NCI-H146 treated with DMSO at 0.1 percent for 48 hours (cell line): ENCODE measurements around the gene GRIK3.

Experiments
- DNase-seq: peaks from one replicate; lab custom pipeline; 2025; ENCODE audit not compliant: unreplicated experiment; lab: John Stamatoyannopoulos, UW

Gene GRIK3

DNA sequence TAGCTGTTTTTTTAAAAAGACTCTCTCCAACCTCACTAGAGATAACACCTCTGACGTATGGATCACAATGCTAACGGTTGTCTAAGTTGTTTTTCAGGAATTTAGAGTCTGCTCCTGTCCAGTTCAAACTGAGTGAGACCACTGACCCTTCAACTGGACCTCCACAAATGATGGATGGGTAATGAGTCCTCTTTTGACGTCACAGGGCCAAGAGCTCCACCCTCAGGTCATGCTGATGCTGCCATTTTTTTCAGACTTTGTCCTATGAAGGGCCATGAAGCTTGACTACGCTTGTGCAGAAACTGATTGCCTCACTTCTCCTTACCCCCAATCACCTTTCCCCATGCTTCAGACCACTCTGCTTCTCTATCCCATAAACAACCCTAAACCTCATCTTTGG, 16.6 kb downstream of the GRIK3 start:
- no peak for DNase-seq

DNA sequence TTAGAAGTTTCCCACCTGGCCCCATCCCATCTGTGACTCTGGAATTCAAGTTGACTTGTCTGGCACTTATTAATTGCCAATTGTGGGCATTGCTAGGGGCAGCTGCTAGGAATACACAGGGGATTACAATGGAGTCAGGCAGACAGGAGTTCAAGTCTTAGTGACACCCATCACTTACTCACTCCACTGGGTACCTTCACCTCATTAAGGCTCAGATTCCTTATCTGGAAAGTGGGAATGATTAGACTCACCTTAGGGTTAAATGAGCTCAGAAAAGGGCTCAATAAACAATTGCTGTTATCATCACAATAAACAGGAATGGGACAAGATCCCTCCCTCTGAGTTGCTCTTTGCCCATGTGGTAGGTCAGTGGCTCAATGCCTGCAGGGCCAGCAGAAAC, 18.2 kb downstream of the GRIK3 start:
- DNase-seq, result no peak

- no peak for DNase-seq
These were observed 18.6 kb downstream of the GRIK3 start for GRCh38 chr1:37015713-37016112.

- no peak for DNase-seq
These were observed 22.1 kb downstream of the GRIK3 start for GRCh38 chr1:37012226-37012625.

- no peak for DNase-seq
These were observed 24.3 kb downstream of the GRIK3 start for GRCh38 chr1:37010011-37010410.

- DNase-seq, result no peak
These were observed 24.8 kb downstream of the GRIK3 start for GRCh38 chr1:37009521-37009920.

GRCh38 chr1:37006132-37006868, 28.0 kb downstream of the GRIK3 start:
- no peak for DNase-seq

DNA sequence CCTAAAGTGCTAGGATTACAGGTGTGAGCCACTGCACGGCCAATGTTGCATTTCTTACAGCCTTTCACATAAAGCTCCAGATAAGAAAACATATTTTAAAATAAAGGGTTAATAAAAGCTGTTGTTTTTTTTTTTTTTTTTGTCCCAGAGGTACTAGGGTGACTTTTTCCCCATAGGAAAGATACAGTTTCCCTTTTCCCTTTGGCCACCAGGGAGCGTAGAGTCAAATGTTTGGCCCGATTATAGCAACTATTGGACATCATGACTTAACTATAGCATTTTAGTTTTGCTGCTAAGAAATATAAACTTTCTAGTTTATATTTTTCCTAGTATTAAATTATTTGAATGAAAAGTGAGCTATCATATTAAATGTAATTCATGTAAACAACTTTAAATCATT, 31.4 kb downstream of the GRIK3 start:
- DNase-seq, result no peak

GRCh38 chr1:37001703-37002102, 32.6 kb downstream of the GRIK3 start:
- DNase-seq, result peak; percentile 4

DNA sequence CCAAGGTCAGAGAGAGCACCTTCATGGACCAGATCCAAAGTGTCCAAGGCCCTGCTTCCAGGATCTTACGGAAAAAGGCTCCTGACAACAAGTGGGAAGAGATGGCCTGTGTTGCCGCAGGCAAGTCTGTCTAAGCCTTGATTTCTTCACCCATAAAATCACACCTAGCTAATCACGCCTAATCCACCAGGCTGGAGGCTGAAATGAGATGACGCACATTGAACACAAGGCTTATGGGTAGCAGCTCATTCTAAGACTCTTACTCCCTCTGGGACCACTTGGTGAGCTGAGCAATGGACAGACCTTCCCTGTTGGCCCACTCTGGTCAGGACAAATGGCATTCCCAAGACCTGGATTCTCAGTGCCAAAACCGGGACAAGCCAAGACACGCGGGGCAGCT, 38.2 kb downstream of the GRIK3 start:
- DNase-seq, result no peak

GRCh38 chr1:36994868-36995267, 39.4 kb downstream of the GRIK3 start:
- DNase-seq, result no peak

DNA sequence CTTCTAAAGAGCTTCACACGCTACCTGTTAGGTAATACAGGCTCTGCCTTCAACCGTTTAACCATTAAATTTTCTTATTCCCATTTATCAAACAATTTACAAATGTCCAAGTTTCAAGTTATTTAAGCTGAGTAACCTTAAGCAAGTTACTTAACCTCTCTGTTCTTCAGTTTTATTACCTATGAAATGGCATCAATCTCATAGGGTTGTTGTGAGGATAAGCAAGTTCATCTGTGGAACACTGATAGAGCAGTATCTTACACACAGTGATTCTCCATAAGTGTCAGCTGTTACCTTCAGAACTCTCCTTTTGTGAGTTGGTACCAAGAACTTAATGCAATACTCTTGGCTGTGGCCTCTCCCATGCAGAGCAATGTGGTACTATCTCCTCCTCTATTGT, 40.0 kb downstream of the GRIK3 start:
- no peak for DNase-seq

- no peak for DNase-seq
These were observed 42.0 kb downstream of the GRIK3 start for GRCh38 chr1:36992139-36992943.

DNA sequence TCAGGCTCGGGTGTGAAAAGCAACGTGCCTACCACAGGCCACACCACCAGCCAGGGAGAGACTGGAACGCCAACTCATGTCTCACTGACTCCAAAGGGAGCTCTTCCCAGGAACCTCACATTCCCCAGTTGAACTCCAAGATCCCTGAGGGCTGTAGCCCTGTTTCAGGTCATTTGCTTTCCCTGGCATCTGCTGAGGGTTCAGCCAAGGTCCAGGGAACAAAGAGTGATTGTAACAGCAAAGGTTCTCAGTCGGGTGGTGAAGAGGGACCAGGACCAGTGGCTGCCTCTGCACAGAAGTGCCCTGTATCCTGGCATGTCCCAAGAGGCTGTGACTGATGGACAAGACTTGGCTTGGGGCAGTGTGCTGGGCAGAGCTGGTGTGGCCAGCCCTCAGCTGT, 42.8 kb downstream of the GRIK3 start:
- DNase-seq, result no peak

DNA sequence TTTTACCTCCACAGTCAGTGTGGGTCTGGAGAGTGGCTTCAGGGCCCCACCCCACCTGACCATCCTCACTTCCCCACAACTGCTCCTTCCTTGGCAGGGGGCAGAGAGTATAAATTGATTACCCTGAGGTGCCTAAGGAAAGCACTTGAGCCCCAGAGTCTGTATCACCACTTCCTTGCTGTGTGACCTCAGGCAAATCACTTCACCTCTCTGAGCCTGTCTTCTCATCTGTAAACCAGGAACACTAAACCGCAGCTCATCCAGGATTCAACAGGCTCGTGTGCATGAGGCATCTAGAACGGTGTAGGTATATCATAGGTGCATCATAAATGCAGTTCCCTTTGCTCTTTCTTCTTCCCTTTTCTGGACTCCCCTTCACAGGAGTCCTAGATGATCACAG, 43.4 kb downstream of the GRIK3 start:
- no peak for DNase-seq

DNA sequence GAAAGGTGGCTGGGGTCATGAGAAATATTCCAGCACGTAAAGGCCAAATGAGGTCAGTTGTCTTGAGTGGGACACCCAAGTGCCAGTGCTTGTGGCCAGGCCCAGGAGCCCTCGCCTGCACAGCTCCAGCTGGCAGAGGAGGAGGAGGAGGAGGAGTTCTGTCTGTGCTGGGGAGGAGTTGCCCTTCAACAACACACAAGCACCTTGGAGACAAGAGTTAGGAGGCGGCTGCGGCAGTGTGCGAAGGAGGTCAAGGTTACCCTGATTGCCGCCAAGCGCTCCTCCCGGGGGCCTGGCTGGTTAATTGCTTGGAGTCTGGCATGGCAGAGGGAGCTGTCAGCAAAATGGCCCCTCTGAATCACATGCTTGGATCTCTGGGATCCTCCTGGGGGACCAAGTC, 45.1 kb downstream of the GRIK3 start:
- no peak for DNase-seq

GRCh38 chr1:36988741-36989193, 45.5 kb downstream of the GRIK3 start:
- no peak for DNase-seq

GRCh38 chr1:36988321-36988720, 46.0 kb downstream of the GRIK3 start:
- DNase-seq, result no peak

DNA sequence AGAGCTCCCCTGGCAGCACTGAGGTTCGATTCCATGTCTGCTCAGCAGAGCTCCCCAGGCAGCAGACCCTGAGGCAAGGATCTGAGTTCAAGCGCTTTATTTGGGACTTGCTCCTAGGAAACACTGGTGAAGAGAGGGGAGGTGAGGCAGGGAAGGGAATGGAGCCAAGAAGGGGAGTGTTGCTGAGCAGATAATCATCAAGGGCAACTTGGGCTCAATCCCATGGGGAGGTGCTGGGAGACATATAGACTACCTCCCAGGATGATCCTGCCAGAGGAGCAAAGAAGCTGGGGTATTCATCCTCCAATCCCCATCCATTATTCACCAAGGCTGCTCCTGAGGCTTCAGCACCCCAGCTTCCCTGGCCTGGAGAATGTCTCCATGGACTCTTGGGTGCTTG, 47.0 kb downstream of the GRIK3 start:
- no peak for DNase-seq

DNA sequence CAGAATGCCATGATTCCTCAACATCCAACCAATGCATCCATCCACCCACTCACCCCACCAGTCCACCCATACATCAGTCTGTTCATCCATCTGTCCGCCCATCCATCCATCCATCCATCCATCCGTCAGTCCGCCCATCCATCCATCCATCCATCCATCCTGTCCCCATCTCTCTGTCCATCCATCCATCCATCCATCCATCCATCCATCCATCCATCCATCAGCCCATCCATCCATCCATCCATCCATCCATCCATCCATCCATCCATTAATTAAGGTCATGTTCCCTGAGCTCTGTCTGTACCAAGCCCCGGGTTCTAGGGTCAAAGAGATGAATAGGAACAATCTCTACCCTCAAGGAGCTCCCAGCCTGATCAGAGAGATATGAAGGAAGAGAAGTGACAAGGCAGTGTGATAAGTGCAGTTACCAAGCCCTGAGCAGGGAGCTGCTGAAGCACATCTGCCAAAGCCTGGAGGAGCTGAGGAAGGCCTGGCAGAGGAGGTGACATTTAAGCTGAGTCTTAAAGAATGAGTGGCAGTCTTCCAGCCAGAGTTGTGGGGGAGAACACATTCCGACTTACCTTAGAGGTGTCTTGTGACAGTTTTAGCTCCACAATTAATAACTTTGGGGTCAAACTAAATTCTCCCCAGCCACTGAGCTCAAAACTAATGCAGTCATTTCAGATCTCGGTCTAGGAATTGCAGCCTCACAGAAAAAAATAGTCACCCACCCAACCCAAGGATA, 47.9 kb downstream of the GRIK3 start:
- DNase-seq, result no peak

- DNase-seq, result no peak
These were observed 49.6 kb downstream of the GRIK3 start for GRCh38 chr1:36984675-36985074.

GRCh38 chr1:36984026-36984425, 50.3 kb downstream of the GRIK3 start:
- DNase-seq, result no peak
